NOMO-1 treated with DMSO at 0.1 percent for 48 hours (cell line): Measurements from ENCODE around the gene HDAC3.

ENCODE experiments used
- DNase-seq: peaks from one replicate; lab custom pipeline; 2025; ENCODE audit not compliant: unreplicated experiment; lab: John Stamatoyannopoulos, UW

HDAC3 gene

GRCh38 chr5:141605523-141606277, 30.9 kb downstream of the HDAC3 start:
- DNase-seq: peak; percentile 96

GRCh38 chr5:141603923-141604717, 32.5 kb downstream of the HDAC3 start:
- peak; percentile 97 for DNase-seq

- no peak for DNase-seq
Measured at GRCh38 chr5:141602606-141603005, 34.0 kb downstream of the HDAC3 start.

GRCh38 chr5:141598391-141599345, 38.0 kb downstream of the HDAC3 start:
- DNase-seq: no peak

GRCh38 chr5:141597814-141598213, 38.8 kb downstream of the HDAC3 start:
- no peak for DNase-seq

GRCh38 chr5:141597394-141597793, 39.3 kb downstream of the HDAC3 start:
- DNase-seq: peak; percentile 42

- DNase-seq: no peak
Measured at GRCh38 chr5:141596867-141597266, 39.8 kb downstream of the HDAC3 start.

GRCh38 chr5:141590127-141590526, 46.5 kb downstream of the HDAC3 start:
- peak; percentile 64 for DNase-seq

GRCh38 chr5:141586246-141586645, 50.4 kb downstream of the HDAC3 start:
- no peak for DNase-seq

GRCh38 chr5:141585594-141585993, 51.1 kb downstream of the HDAC3 start:
- peak; percentile 70 for DNase-seq

GRCh38 chr5:141574122-141574510, 62.5 kb downstream of the HDAC3 start:
- no peak for DNase-seq

- DNase-seq: no peak
Measured at GRCh38 chr5:141573489-141574121, 63.0 kb downstream of the HDAC3 start.
